Caco-2 (cell line): ENCODE results near the gene UBE2K. TPM values are rescaled to one million over a fixed set of nuclear protein-coding genes. Genes with fewer than 3 reads are reported as not detected.

Source experiments
- BruUV-seq: library from RNA; stranded (reverse); fragments of 400-500 nt; replicated peaks from 2 replicates; lab custom pipeline; 2021; lab: Mats Ljungman, UMichigan
- CTCF ChIA-PET: fragments of 300-600 bp; sonication (Branson Sonifier 250); formaldehyde crosslinking; loops from one replicate; lab custom pipeline; 2022; ENCODE audit warnings: antibody characterized with exemption; lab: Charles Lee
- POLR2A ChIA-PET: fragments of 300-600 bp; sonication (Branson Sonifier 250); formaldehyde crosslinking; loops from one replicate; lab custom pipeline; 2022; ENCODE audit warnings: antibody characterized with exemption; lab: Charles Lee
- DNase-seq, 2 experiments: peaks; one replicate each; pipeline versions ENCODE4 v3.0.0 to v3.0.0-alpha.2; 2020 to 2022
- H3K27me3 ChIP-seq: replicated peaks from 2 replicates; pipeline ENCODE4 v1.6.0; 2011; ENCODE audit warnings: low read length; ENCODE audit not compliant: control insufficient read depth, insufficient read depth
- H3K36me3 ChIP-seq: 2 replicates; pipeline ENCODE4 v1.5.1; 2011; ENCODE audit warnings: low read length; ENCODE audit not compliant: control insufficient read depth, insufficient read depth
- H3K4me1 ChIP-seq: fragments of 250-450 bp; sonication (Bioruptor Pico); 2 replicates; pipeline ENCODE4 v1.5.1; 2020; ENCODE audit warnings: mild to moderate bottlenecking
- H3K4me3 ChIP-seq: 2 replicates; pipeline ENCODE4 v1.5.1; 2011; ENCODE audit warnings: low read depth, mild to moderate bottlenecking, control low read depth, low read length
- H3K9me3 ChIP-seq: fragments of 250-450 bp; sonication (Bioruptor Pico); 2 replicates; pipeline ENCODE4 v1.5.1; 2020; ENCODE audit warnings: mild to moderate bottlenecking, moderate library complexity
- H3K27ac Mint-ChIP-seq: one replicate; pipeline ENCODE4 v1.8.0; 2022; ENCODE audit warnings: mixed read lengths; ENCODE audit not compliant: unreplicated experiment
- H3K27me3 Mint-ChIP-seq: one replicate; pipeline ENCODE4 v1.8.0; 2022; ENCODE audit warnings: mixed read lengths; ENCODE audit not compliant: insufficient read depth, unreplicated experiment
- H3K36me3 Mint-ChIP-seq: one replicate; pipeline ENCODE4 v1.8.0; 2022; ENCODE audit warnings: mild to moderate bottlenecking, mixed read lengths; ENCODE audit not compliant: insufficient read depth, unreplicated experiment
- H3K4me1 Mint-ChIP-seq: one replicate; pipeline ENCODE4 v1.8.0; 2022; ENCODE audit warnings: low read depth, mixed read lengths; ENCODE audit not compliant: unreplicated experiment
- H3K4me3 Mint-ChIP-seq: one replicate; pipeline ENCODE4 v1.8.0; 2022; ENCODE audit warnings: mild to moderate bottlenecking, moderate library complexity, mixed read lengths; ENCODE audit not compliant: unreplicated experiment
- H3K9me3 Mint-ChIP-seq: one replicate; pipeline ENCODE4 v1.8.0; 2022; ENCODE audit warnings: mixed read lengths; ENCODE audit not compliant: unreplicated experiment
- CTCF ChIP-seq, 2 experiments: fragments of 200-600 bp in 1 of 2; IDR thresholded peaks; 1 replicate in 1 of 2; 2 replicates in 1 of 2; pipeline versions ENCODE4 v1.5.1 to v1.8.0; 2011 to 2022; ENCODE audit warnings: antibody characterized with exemption in 1 of 2, control low read depth in 1 of 2, inconsistent platforms in 1 of 2, low read depth in 1 of 2, low read length in 1 of 2, mild to moderate bottlenecking in 1 of 2, moderate library complexity in 1 of 2; ENCODE audit not compliant: insufficient read depth in 1 of 2, severe bottlenecking in 1 of 2, unreplicated experiment in 1 of 2
- intact Hi-C: fragments of 100-400 bp; cut with micrococcal nuclease; formaldehyde crosslinking; loops from one replicate; pipeline ENCODE4 v1.10.0; 2022; ENCODE audit not compliant: unreplicated experiment
- total RNA-seq: library from RNA; stranded (reverse); gene quantifications from 2 replicates; pipeline ENCODE4 v1.2.3, GENCODE V29; 2022

The UBE2K gene
- total RNA-seq, 1 experiment from 2014 or later: 141 TPM

- CTCF ChIA-PET: no interaction called here
- Histone ChIP-seq H3K4me3 (no peak overlapping the region), H3K9me3 (no peaks in the 10 kb centered on the region), H3K4me1 (no peaks in the 10 kb centered on the region), H3K36me3 (no peaks in the 10 kb centered on the region), H3K27me3 (no peaks in the 10 kb centered on the region)
- Mint-ChIP-seq H3K9me3 (no peaks in the 10 kb centered on the region), H3K36me3 (peaks cover 53% of the 10 kb centered on the region), H3K4me3 (no peak overlapping the region), H3K27me3 (no peaks in the 10 kb centered on the region), H3K27ac (no peak overlapping the region), H3K4me1 (peaks cover 7% of the 10 kb centered on the region)
- no TSS peak for BruUV-seq
- TF ChIP-seq CTCF (IDR thresholded peaks at IDR 0.05; ENCODE audit: insufficient read depth in 1 of 2, low read depth in 1 of 2, low read length in 1 of 2, severe bottlenecking in 1 of 2, unreplicated experiment in 1 of 2): no peak
- POLR2A ChIA-PET: no interaction called here
- intact Hi-C loops: loop anchor here (10.0 kb wide), 1 partner anchor 190 kb away; the partner anchor contains the start of gene PDS5A
- no peak for DNase-seq
Measured at GRCh38 chr4:39785083-39785482, 87.1 kb downstream of the UBE2K start.

- ChIA-PET POLR2A (no interaction called here), CTCF (no interaction called here)
- Mint-ChIP-seq H3K27me3 (no peaks in the 10 kb centered on the region), H3K9me3 (no peaks in the 10 kb centered on the region), H3K4me1 (no peaks in the 10 kb centered on the region), H3K4me3 (no peak overlapping the region), H3K36me3 (peaks cover 46% of the 10 kb centered on the region), H3K27ac (no peak overlapping the region)
- Histone ChIP-seq H3K36me3 (no peaks in the 10 kb centered on the region), H3K9me3 (no peaks in the 10 kb centered on the region), H3K27me3 (no peaks in the 10 kb centered on the region), H3K4me3 (no peak overlapping the region), H3K4me1 (no peaks in the 10 kb centered on the region)
- intact Hi-C loops: loop anchor here (10.0 kb wide), 1 partner anchor 188 kb away; the partner anchor contains the start of gene PDS5A
- TF ChIP-seq CTCF (IDR thresholded peaks at IDR 0.05; ENCODE audit: insufficient read depth in 1 of 2, low read depth in 1 of 2, low read length in 1 of 2, severe bottlenecking in 1 of 2, unreplicated experiment in 1 of 2): no peak
- DNase-seq: no peak
- no TSS peak for BruUV-seq
Measured at GRCh38 chr4:39786838-39787237, 88.9 kb downstream of the UBE2K start.

GRCh38 chr4:39792128-39792527, 94.2 kb downstream of the UBE2K start:
- H3K27me3 ChIP-seq: no peaks in the 10 kb centered on the region
- TF ChIP-seq CTCF (IDR thresholded peaks at IDR 0.05; ENCODE audit: insufficient read depth in 1 of 2, low read depth in 1 of 2, low read length in 1 of 2, severe bottlenecking in 1 of 2, unreplicated experiment in 1 of 2): no peak
- no peaks in the 10 kb centered on the region for H3K9me3 ChIP-seq
- no peaks in the 10 kb centered on the region for H3K4me1 ChIP-seq
- POLR2A ChIA-PET: no interaction called here
- no peak overlapping the region for H3K4me3 ChIP-seq
- DNase-seq: no peak
- H3K4me1 Mint-ChIP-seq: no peaks in the 10 kb centered on the region
- no peak overlapping the region for H3K4me3 Mint-ChIP-seq
- H3K9me3 Mint-ChIP-seq: no peaks in the 10 kb centered on the region
- BruUV-seq: no TSS peak
- H3K27ac Mint-ChIP-seq: no peak overlapping the region
- no peaks in the 10 kb centered on the region for H3K36me3 ChIP-seq
- H3K36me3 Mint-ChIP-seq: peaks cover 4% of the 10 kb centered on the region
- no peaks in the 10 kb centered on the region for H3K27me3 Mint-ChIP-seq
- CTCF ChIA-PET: no interaction called here
- intact Hi-C loops: no loop called here
